Measurements from ENCODE around the gene PATL2.
"Not testable (repeated sequence)": the region's sequence is repeated elsewhere in the genome, so short reads cannot be mapped to it uniquely, and the experiment has no call there.

The PATL2 gene

DNA sequence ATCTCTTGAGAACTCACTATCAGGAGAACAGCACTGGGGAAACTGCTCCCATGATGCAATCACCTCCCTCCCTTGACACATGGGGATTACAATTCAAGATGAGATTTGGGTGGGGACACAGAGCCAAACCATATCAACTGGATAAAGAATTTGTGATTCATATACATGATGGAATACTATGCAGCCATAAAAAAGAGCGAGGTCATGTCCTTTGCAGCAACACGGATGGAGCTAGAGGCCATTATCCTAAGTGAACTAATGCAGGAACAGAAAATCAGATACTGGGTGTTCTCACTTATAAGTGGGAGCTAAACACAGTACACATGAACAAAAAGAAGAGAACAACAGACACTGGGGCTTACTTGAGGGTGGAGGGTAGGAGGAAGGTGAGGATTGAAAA lies 64.7 kb downstream of the PATL2 start:
- no peak for DNase-seq

- DNase-seq: no peak
Observed at GRCh38 chr15:44641651-44642050, 69.5 kb downstream of the PATL2 start.

DNA sequence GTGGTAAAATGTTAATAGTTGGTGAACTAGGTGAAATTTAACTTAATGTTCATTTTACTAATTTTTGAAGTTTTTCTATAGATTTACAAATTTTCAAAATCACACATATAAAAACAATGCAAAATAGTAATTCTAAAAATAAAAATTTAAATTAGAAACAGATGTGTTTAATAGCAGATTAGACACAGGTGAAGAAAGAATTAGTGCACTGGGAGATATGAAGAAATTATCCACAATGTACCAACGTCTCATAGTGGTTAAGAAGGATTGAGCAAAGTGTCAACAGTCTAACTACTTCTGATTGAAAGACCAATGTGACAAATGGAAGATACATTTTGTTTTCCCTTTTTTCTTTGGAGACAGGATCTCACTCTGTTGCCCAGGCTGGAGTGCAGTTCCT lies 74.1 kb downstream of the PATL2 start:
- DNase-seq: no peak

- DNase-seq: no peak
Observed at GRCh38 chr15:44633603-44634002, 77.5 kb downstream of the PATL2 start.

- DNase-seq: not testable (repeated sequence)
Observed at GRCh38 chr15:44625286-44625685, 85.8 kb downstream of the PATL2 start.

GRCh38 chr15:44623178-44623577 lies 87.9 kb downstream of the PATL2 start:
- no peak for DNase-seq

DNA sequence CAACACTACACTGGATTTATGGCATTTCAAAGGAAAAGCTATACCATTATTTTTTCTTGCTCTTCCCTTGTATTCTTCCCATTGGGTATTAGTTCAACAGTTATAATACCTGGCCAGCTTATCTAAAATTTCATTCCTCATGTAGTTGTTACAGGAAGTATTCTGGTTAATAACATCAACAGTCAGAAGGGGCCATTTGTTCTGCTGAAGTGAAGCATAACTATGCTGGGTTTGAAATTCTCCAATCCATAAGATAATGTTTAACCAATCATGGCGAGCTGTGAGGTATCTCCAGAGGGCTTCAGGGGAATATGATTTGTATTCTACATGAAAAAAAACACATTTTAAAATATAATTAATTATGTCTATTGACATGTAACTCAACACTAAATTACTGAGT lies 91.0 kb downstream of the PATL2 start:
- DNase-seq: no peak

GRCh38 chr15:44616974-44617373 lies 94.1 kb downstream of the PATL2 start:
- DNase-seq: no peak
